Measurements from ENCODE around the gene MALAT1. TPM values are rescaled to one million over a fixed set of nuclear protein-coding genes. Genes with fewer than 3 reads are reported as not detected.

Gene MALAT1
- total RNA-seq, 3 donors from 2014 or later = 10,779 to 14,350 (median 11,224) TPM

GRCh38 chr11:65477149-65477965, 21.5 kb upstream of the MALAT1 start:
- Histone ChIP-seq H3K9me3 (no peaks in the 10 kb centered on the region), H3K4me3 (peak overlapping the region; percentile 64), H3K4me1 (ENCODE audit: low read depth) (peaks cover 41% of the 10 kb centered on the region), H3K36me3 (ENCODE audit: low read depth) (no peaks in the 10 kb centered on the region)
- no peak for TF ChIP-seq CTCF (IDR thresholded peaks at IDR 0.05)
- intact Hi-C loops (cut with DNase I, micrococcal nuclease) = no loop called here
- DNase-seq (peak; percentile 97 to 99 (median 98)), ATAC-seq (peak; percentile 84)

GRCh38 chr11:65478388-65479183, 20.3 kb upstream of the MALAT1 start:
- Histone ChIP-seq H3K36me3 (ENCODE audit: low read depth) (no peaks in the 10 kb centered on the region), H3K9me3 (no peaks in the 10 kb centered on the region), H3K4me3 (no peak overlapping the region), H3K4me1 (ENCODE audit: low read depth) (peaks cover 31% of the 10 kb centered on the region)
- DNase-seq = peak; percentile 59 to 77 (median 75)
- TF ChIP-seq CTCF (IDR thresholded peaks at IDR 0.05) = no peak
- intact Hi-C loops (cut with DNase I, micrococcal nuclease) = no loop called here
- peak; percentile 29 for ATAC-seq

DNA sequence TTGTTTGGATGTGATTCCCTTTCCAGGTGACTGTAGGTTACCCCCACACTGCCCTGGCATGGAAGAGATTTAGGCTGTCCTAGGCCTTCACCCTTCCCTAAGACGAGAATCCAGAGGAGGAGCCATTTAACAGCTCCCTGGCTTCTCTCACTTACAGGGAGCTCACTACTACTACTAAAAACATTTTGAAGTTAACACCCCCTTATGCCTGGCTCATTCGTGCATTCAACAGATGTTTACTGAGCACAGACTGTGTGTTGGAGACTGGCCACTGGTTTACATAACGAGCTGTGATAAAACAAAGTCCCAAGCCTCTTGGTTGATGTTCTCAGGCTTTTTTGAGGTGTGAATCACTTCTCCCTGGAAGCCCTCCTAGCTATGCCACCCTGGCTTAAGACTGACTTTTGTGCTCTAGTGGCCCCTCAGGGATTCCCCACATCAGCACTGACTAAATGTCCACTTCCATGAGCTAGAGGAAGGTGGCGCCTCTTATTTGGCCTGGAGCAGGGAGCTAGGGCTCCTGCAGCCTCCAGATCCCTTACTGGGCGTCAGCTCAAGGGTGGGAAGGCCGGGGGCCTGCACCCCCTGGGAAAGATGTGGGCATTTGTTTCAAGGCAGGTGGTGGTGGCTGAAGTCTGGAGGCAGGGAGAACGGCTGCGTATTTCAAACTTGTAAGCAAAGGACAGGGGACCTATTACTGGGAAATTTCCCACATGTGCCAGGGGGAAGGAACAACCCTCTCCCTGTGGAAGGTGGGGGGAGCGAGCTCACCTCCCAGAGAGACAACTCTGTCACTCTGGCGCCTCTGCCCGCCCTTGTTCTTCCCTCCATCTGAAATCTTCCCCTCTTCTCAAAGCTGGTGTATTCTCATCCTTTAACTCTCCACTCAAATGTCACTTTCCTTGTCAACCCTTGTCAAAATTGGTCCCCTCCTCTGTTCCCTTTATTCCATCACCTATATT, 19.4 kb upstream of the MALAT1 start:
- no peaks in the 10 kb centered on the region for H3K36me3 ChIP-seq (ENCODE audit: low read depth)
- DNase-seq (peak; percentile 50 to 74 (median 55)), ATAC-seq (peak; percentile 35)
- peaks cover 29% of the 10 kb centered on the region for H3K4me1 ChIP-seq (ENCODE audit: low read depth)
- no peaks in the 10 kb centered on the region for H3K9me3 ChIP-seq
- intact Hi-C loops (cut with DNase I, micrococcal nuclease) = no loop called here
- TF ChIP-seq CTCF (IDR thresholded peaks at IDR 0.05) = no peak
- H3K4me3 ChIP-seq = no peak overlapping the region

- Histone ChIP-seq H3K9me3 (no peaks in the 10 kb centered on the region), H3K4me3 (no peak overlapping the region), H3K4me1 (ENCODE audit: low read depth) (peaks cover 26% of the 10 kb centered on the region), H3K36me3 (ENCODE audit: low read depth) (no peaks in the 10 kb centered on the region)
- no peak for TF ChIP-seq CTCF (IDR thresholded peaks at IDR 0.05)
- DNase-seq (no peak), ATAC-seq (no peak)
- intact Hi-C loops (cut with DNase I, micrococcal nuclease) = no loop called here
These were observed 16.5 kb upstream of the MALAT1 start for GRCh38 chr11:65482306-65482850.

- intact Hi-C loops (cut with DNase I, micrococcal nuclease) = no loop called here
- no peak for ATAC-seq
- DNase-seq = peak in 1 of 3 donors; percentile 6
- peaks cover 43% of the 10 kb centered on the region for H3K4me1 ChIP-seq (ENCODE audit: low read depth)
- no peaks in the 10 kb centered on the region for H3K36me3 ChIP-seq (ENCODE audit: low read depth)
- TF ChIP-seq CTCF (IDR thresholded peaks at IDR 0.05) = no peak
- no peak overlapping the region for H3K4me3 ChIP-seq
- no peaks in the 10 kb centered on the region for H3K9me3 ChIP-seq
These were observed 13.0 kb upstream of the MALAT1 start for GRCh38 chr11:65485920-65486219.
